ENCODE data around the gene TECR. TPM values are rescaled to one million over a fixed set of nuclear protein-coding genes. Genes with fewer than 3 reads are reported as not detected.

The TECR gene
- polyA plus RNA-seq, 4 donors, result 122 to 154 (median 143) TPM

DNA sequence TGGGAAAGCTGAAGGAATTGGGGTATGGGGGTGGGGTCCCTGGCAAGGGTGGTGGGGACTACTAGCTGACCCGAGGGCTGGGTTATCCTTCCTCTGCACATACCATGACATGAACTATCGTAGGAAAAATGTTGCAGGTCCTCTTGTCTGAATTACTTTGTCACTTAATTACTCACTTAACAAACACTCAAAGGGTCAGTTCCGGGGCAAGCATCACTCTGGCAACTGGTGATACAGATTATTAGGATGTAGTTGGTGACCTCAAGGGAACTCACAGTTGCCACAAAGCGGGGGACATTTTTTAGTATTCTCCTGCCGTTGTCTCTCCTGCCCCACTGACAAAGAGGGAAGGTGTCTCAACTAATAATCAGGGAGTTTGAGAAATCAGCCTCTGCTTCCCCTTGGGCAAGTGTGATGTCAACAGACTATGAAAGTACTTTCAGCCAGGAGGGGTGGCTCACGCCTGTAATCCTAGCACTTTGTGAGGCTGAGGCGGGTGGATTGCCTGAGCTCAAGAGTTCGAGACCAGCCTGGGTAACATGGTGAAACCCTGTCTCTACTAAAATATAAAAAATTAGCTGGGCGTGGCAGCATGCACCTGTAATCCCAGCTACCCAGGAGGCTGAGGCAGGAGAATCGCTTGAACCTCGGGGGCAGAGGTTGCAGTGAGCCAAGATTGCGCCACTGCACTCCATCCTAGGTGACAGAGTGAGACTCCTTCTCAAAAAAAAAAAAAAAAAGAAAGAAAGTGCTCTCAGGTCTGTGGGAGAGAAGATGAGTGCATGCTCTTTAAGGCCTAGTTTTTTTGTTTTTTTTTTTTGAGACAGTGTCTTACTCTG lies 21.5 kb upstream of the TECR start:
- DNase-seq (ENCODE audit: low read depth in 4 of 4, low spot score in 2 of 4), result no peak

DNA sequence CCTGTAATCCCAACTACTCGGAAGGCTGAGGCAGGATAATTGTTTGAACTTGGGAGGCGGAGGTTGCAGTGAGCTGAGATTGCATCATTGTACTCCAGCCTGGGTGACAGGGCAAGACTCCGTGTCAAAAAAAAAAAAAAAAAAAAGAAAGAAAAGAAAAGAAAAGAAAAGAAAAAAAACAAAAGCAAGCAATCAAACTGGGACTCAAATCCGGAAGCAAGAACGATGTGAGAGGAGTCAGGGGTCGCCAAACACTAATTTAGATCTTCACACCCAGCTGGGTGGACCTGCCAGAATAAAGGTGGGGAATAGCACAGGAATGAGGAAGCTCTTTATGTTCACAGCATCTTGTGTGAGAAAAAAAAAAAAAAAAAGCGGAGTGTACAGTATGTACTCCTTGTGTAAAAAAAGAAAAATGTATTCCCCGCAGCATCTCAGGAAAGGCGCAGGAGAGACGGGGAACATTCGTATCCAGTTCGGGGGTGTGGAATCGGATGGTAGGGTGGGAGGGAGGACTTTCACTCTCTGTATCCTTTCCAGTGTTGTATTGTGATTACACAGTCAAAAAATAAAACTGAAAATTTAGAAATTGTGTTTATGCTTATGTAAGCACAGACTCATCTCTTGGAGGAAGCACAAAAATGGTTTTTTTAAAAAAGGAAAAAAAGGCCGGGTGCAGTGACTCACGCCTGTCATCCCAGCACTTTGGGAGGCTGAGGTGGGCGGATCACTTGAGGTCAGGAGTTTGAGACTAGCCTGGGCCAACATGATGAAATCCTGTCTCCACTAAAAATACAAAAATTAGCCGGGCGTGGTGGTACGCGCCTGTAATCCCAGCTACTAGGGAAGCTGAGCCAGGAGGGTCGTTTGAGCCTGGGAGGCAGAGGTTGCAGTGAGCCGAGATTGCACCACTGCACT lies 18.8 kb upstream of the TECR start:
- DNase-seq (ENCODE audit: low read depth in 4 of 4, low spot score in 2 of 4), result no peak

DNA sequence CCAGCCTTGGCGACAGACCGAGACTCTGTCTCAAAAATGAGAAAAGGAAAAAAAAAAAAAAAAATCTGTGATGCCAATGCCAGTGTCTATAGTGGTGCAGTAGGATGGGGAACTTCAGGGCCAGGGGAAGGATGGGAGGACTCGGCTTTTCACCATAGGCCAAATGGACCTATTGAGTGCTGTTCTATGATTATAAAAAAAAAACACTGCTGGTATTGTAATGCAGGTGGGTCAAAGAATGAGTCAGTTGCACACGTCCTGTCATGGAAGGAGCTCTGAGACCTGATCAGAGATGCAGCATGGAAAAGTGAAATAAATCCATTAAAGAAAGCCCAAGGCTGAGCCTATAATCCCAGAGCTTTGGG lies 18.2 kb upstream of the TECR start:
- DNase-seq (ENCODE audit: low read depth in 4 of 4, low spot score in 2 of 4), result no peak

DNA sequence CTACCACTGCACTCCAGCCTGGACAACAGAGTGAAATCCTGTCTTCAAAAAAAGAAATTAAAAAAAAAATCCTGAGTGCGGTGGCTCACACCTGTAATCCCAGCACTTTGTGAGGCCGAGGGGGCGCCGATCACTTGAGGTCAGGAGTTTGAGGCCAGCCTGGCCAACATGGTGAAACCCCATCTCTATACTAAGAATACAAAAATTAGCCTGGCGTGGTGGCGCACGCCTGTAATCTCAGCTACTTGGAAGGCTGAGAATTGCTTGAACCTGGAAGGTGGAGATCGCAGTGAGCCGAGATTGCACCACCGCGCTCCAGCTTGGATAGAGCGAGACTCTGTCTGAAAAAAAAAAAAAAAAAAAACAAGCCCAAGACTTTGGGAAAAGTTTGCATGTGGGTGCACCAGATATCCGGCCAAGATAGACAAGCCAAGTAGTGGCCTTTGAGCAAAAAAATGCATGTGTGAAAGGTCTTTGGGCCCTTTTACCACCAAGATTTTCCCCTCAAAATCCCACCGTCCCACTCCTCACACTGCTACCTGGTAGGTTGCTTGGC lies 16.9 kb upstream of the TECR start:
- DNase-seq (ENCODE audit: low read depth in 4 of 4, low spot score in 2 of 4), result no peak

DNA sequence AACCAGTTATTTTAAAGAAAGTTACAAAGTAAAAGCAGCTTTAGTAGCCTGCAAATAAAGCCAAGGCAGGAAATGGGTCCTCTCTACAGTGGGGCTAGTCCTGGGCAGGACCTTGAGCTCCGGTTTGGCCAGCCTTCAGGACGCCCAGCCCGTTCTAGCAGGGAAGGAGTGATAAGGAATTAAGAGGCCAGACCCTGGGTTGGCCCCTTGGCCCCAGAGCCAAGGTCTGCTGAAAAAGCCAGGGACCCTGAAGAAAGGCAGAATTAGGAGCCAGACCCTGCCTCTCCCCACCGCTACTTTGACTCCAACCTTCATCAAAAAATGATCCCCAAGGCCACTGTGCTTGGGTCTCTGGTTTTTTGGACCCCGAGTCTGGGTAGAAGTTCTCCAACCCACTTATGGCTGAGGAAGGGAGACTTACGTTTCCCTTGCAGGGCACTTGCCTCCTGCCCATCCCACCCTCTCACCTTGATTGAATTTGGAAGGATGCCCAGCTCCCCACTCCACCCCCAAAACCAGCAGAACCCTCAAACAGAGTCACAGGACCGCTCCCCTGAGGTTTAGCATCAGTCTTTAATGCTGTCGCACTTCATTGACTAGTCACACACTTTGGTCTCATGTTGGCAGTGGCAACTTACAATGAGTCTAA lies 15.1 kb upstream of the TECR start:
- no peak for DNase-seq (ENCODE audit: low read depth in 4 of 4, low spot score in 2 of 4)

DNA sequence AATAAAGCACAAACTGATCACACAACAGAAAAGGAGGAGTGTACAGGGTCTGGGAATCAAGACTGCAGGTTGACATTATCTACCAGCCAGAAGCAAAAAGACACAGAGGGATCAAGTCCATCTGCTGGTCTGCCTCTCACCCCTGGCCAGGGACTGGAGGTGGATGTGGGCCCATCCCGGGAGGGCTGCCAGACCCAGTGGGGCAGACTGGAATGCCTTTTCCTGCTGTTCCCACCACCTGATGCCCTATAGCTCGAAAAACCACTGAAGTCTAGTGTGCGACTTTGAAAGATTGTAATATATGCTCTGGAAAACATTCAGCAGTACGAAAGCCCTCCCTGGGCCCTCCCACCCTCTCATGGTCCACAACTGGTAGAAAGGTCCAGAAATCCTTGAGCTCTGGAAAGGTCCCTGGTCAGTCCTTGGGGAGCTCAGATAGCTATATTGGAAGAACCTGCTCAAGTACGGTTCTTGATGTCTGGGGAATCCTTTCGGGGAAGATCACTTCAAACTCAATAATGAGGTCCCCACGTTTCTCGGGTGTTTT lies 13.8 kb upstream of the TECR start:
- no peak for DNase-seq (ENCODE audit: low read depth in 4 of 4, low spot score in 2 of 4)

DNA sequence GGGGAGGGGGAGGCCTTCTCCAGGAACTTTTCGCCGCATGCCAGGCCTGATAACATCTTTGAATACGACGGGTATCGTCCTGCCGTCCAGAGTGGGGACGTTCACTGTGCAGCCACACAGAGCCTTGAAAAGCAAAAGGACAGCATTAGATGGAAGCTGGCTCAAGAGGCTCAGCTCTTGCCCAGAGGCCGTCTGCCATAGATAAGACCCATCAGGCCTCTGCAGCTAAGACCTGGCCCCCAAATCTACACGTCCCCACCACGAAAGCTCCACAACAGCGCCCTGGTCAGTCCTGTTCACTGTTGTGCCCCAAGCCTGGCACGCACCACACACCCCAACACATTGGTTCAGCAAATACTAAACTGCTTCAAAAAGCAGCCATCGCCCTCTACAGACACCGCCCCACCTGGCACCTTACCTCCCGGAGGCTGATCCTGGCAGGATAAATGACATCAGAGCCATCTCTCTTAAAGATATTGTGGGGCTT lies 13.3 kb upstream of the TECR start:
- no peak for DNase-seq (ENCODE audit: low read depth in 4 of 4, low spot score in 2 of 4)

DNA sequence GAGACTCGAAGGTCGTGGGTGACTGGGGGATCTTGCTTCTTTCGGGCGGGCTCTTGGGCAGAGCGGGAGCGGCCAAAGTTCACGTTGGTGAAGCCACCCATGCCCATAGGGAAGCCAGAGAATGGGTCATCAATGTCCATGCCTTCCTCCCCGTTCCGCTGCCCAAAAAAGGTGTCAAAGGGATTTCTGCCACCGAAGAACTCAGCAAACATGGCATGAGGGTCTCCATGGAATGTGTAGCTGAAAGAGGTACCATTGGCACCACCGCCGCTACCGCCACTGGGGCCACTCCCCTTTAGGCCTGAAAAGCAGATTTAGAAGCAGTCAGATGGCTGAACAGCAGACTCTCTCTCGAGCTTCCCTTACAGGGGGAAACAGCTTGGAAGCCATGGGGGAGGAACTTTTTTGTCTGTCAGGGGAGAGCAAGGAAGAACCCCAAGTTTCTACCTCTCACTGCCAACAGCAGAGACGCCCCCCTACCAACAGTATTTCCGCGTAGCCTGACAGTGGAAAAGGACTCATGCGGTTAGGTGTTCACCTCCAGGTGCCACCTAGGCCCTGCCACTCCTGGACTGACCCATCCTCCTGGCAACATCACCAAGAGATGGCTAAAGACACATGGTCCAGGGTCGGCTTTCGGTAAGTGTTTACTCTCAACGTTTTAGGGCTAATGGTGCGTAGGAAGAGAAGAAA lies 12.5 kb upstream of the TECR start:
- DNase-seq (ENCODE audit: low read depth in 4 of 4, low spot score in 2 of 4), result no peak

DNA sequence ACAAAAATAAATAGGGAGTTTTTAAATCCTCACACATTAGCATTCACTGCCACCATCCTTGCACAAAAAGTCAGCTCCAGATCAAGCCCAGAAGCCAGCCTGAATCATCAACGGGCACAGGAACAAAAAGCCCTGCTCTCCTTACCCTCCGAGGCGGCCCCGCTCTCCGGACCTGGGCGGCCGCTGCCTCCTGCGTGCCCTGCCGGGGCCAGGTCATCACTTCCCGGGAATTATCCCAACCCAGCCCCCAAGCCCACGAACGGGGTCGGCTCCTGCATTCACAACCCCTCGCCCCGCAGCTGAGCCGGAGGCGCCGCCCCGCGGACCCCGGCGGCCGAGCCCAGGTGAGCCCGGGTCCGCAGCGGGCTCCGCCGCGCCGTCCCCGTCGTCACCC lies 12.0 kb upstream of the TECR start:
- DNase-seq (ENCODE audit: low read depth in 4 of 4, low spot score in 2 of 4), result no peak

DNA sequence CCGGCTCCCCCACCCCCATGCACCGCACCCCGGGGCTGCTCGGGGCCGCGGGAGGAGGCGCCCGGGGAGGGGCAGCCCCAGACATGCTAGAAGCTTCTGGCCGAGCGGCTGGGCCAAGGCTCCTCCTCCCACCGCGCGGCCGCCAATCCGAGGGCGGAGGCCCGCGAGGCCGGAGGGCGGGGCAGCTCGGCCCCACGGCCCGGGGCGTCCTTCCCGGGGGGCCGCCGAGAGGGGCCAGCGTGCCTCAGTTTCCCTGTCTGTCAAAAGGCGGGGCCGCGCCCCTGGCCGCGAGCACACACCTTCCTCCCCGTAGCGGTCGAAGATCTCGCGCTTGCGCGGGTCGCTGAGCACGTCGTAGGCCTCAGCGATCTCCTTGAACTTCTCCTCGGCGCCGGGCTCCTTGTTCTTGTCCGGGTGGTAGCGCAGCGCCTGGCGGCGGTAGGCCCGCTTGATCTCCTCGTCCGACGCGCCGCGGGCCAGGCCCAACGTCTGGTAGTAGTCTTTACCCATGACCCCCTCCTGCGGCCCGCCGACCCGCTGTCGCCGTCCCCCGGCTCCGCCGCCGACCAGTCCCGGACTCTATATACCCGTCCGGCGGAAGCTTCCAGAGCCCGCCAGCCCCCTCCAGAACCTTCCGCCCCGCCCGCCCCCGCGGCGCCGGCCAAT lies 11.4 kb upstream of the TECR start, which contains the start of gene DNAJB1:
Gene DNAJB1 (minus strand): TSS at position 558 of the 666 bp plus-strand sequence. CDS start 48 bp downstream, at position 510.
- peak in 1 of 4 donors; percentile 64 for DNase-seq (ENCODE audit: low read depth in 4 of 4, low spot score in 2 of 4)

DNA sequence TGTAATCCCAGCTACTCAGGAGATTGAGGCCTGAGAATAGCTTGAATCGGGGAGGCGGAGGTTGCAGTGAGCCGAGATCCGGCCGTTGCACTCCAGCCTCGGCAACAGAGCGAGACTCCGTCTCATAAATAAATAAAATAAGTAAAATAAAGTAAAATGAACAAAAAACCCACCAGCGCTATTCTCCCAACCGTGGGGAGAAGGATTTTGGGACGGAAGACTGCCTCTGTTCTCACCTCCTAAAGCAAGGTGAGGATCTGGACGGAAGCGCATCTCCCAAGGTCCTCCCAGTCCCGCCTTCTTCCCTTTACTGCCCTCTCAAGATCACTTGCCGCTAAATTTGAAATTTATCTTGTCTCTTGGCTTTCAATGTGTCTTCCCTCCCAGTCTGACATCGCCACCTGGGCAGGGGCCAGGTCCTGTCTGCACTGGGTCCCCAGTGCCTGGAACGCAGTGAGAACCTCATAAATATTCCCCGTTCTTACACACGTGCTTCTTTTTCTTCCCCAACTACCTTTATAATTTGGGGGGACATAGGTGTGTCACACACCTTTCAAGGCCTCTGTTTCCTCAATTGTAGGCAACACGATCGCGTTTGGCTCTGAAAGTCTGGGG lies 10.0 kb upstream of the TECR start:
- DNase-seq (ENCODE audit: low read depth in 4 of 4, low spot score in 2 of 4), result no peak

DNA sequence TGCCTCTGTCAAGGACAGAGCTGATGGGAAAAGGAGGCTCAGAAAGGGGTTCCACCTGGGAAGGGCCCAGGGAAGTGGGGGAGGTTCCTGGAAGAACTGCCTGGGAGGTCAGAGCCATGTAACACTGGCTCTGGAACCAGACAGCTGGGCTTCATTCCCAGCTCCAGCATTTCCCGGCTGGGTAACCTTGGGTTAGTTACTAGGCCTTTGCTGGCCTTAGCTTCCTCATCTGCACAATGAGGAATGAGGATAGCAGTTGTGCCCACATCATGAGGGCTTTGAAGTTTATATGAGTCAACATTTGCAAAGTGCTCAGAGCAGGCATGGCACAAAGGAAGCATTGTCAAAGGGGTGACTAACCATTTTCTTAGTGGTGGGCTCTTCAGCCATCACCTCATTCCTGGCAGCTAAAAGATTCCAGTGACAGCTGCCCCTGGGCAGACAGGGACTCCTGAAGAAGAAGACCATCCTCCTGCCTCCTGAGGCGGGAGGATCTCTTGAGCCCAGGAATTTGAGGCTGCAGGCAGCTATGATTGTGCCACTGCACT lies 9.5 kb upstream of the TECR start:
- no peak for DNase-seq (ENCODE audit: low read depth in 4 of 4, low spot score in 2 of 4)

DNA sequence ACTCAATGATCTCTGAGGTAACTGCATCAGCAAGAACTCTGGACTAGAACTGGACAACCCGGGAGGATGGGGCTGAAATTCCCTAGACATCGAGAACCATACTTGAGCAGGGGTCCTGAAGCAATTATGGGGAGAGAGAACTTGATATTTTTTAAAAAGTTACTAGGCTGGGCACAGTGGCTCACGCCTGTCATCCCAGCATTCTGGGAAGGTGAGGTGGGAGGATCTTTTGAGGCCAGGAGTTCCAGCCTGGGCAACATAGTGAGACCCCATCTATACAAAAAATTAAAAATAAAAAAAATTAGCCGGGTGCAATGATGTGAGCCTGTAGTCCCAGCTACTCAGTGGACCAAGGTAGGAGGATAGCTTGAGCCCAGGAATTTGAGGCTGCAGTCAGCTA lies 8.9 kb upstream of the TECR start:
- DNase-seq (ENCODE audit: low read depth in 4 of 4, low spot score in 2 of 4), result no peak

DNA sequence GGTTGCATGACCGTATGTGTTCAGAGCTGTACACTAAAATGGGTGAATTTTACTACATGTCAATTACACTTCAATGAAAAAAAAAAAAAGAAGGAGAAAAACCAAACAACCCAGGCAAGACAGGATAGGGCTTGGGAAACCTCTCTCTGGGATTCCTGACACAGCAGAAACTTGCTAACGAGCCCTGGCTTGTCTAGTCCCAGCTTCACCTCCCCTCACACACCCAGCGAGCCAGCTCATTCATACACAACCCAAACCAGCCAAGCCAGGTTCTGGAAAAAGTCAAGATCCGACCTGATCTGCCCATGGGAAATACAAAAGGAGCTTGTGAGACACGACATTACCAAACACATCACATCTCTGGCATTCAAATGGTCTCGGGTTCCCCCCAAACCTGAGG lies 3.7 kb upstream of the TECR start:
- DNase-seq (ENCODE audit: low read depth in 4 of 4, low spot score in 2 of 4), result no peak

DNA sequence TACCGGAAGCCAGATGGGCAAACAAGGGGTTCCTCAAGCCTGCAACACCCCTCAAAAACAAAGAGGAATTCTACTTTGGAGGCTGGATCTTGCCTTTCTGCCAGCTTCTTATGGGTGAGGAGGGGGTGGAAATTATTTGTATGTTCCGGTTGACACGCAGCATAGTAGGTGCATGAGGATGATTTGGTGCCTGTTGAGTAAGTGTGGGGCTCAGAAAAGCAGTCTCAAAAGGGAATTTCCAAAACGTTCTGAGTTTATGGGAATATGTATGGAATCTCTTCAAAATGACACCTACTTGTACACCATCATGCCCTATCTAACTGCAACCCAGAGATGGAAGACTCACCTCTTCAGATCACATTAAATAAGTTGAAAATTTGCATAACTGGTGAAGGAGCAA lies 3.0 kb upstream of the TECR start:
- DNase-seq (ENCODE audit: low read depth in 4 of 4, low spot score in 2 of 4), result no peak

DNA sequence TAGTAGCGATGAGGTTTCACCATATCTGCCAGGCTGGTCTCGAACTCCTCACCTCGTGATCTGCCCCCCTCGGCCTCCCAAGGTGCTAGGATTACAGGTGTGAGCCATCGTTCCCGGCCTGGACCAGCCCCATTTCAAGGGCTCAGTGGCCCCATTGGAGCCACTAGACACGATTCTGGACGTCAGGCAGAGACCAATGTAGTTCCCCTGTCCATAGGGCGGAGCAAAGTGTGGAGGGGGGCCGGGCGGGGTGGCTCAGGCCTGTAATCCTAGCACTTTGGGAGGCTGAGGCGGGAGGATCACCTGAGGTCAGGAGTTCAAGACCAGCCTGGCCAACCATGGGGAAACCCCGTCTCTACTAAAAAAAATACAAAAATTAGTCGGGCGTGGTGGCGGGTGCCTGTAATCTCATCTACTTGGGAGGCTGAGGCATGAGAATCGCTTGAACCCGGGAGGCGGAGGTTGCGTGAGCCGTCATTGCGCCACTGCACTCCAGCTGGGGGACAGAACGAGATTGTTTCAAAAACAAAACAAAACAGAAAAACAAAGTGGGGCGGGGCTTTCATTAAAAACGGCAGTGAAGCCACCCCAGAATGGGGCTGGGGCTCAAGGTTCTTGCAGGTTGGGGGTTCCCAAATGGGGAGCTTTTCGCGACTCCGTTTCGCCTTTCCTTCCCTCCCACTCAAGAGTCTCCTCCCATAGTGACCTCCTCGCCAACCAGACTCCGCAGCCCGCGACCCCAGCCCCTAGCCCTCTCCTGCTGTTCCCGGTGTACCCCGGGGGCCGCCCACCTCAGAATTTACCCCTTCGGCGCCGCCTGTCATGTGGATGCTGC lies 758 bp upstream of the TECR start:
- DNase-seq (ENCODE audit: low read depth in 4 of 4, low spot score in 2 of 4), result no peak

DNA sequence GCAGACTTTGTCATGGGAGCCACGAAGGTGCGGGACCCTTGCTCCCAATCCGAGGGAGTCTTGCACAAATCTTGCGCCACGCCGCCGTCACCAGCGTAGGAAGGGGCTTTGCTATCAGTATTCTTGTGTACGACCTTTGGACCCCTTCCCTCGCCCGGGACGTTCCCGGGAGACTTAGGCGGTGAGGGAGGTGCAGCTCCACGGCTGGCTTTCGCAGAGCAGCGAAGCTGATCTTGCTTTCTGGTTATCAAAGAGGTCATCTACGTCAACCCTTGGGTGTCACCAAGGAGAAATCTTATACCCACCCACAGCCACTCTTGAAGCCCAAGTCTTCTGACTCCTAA lies 583 bp downstream of the TECR start:
- DNase-seq (ENCODE audit: low read depth in 4 of 4, low spot score in 2 of 4), result no peak

DNA sequence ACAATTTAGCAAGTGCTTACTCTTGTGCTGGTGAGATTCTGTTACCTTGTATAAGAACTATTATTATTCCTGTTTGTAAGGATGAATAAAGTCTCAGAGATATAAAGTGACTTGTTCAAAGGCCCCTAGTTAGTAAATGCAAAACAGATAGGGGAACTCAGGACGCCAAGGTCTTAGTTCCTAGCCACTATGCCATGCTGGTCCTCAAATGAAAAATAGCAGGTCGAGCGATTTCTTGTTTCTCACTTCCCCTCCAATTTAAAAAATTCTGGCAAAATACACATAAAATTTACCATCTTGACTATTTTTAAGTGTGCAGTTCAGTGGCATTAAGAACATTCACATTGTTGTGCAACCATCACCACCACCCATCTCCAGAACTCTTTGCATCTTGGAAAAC lies 1.1 kb downstream of the TECR start:
- no peak for DNase-seq (ENCODE audit: low read depth in 4 of 4, low spot score in 2 of 4)
